H54 (cell line): ENCODE data around the gene GLI3.

Source experiments
- DNase-seq: peaks from one replicate; pipeline ENCODE4 v3.0.0; 2011; ENCODE audit warnings: low spot score, mixed read lengths; ENCODE audit not compliant: insufficient read length
- FAIRE-seq: peaks from 3 replicates; lab custom pipeline; 2011; peaks lifted over from hg19 to GRCh38; lab: Jason Lieb, UNC
- POLR2A ChIP-seq: IDR thresholded peaks from 2 replicates; pipeline ENCODE4 v1.6.1; 2011; ENCODE audit warnings: low read depth, mild to moderate bottlenecking, low read length

Gene GLI3

GRCh38 chr7:42025635-42026375 is 211.2 kb downstream of the GLI3 start:
- FAIRE-seq, result no peak
- DNase-seq, result no peak
- TF ChIP-seq POLR2A, result no peak

DNA sequence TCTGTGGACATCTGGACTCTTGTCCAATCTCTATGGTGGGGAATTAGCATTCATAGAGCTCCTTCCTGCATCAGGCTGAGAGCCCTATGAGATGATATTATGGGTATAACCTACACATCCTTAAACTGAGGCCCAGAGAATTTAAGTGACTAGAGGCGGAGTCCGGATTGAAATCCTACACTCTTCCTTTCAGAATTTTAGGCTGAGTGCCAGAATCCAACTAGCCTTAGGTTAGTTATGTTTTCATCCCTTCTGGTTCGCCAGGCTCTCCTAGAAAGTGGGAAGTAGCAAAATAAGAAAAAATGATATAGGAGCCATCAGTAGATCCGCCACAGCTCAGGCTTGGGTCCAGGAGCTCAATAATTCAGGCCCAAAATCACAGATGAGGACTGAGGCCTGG is 212.5 kb downstream of the GLI3 start:
- no peak for FAIRE-seq
- TF ChIP-seq POLR2A, result no peak
- no peak for DNase-seq

- TF ChIP-seq POLR2A, result no peak
- DNase-seq, result no peak
- FAIRE-seq, result no peak
These were observed 213.7 kb downstream of the GLI3 start for GRCh38 chr7:42023262-42023661.

- DNase-seq (no peak), FAIRE-seq (no peak)
- no peak for TF ChIP-seq POLR2A
These were observed 214.2 kb downstream of the GLI3 start for GRCh38 chr7:42022791-42023190.

DNA sequence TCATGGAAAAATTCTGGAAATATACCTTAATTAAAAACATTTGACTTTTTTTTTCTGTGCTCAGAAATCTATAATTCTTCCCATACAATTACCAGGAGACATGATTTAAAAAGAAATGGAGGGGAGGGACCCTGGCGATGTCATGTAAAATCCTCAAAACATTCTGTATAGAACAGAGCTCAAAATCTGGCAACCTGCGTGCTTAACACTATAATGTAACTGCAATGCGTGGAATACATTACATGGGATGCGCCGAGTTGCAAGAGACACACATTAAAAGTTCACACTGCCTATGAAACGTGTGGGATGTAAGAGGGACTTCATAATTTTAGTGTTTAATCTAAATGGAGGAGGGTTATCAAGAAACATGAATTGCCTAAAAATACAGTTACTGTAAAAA is 215.0 kb downstream of the GLI3 start:
- DNase-seq (no peak), FAIRE-seq (no peak)
- no peak for TF ChIP-seq POLR2A

DNA sequence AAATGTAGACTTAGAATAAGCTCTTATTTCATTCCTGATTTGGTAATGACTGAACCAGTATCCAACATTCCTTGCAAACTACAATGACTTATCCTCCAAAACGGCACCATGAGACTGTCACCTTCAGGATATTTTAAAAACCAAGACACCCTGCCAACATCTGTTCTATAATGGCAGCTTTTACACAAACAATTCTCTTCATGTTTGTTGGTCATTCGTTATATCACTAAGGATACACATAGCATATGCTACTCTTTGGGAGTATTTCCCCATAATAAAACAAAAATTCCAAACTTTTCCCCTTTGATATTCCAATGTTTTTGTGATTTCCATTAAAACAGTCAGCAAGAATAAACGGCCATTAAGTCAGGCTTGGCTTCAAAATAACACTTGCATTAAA is 215.4 kb downstream of the GLI3 start:
- no peak for TF ChIP-seq POLR2A
- no peak for DNase-seq
- no peak for FAIRE-seq

- no peak for TF ChIP-seq POLR2A
- no peak for FAIRE-seq
- DNase-seq, result no peak
These were observed 216.9 kb downstream of the GLI3 start for GRCh38 chr7:42020061-42020460.

GRCh38 chr7:42017349-42017986 is 219.5 kb downstream of the GLI3 start:
- TF ChIP-seq POLR2A, result no peak
- FAIRE-seq, result no peak
- no peak for DNase-seq

- TF ChIP-seq POLR2A, result no peak
- FAIRE-seq (no peak), DNase-seq (no peak)
These were observed 220.5 kb downstream of the GLI3 start for GRCh38 chr7:42016517-42016916.

DNA sequence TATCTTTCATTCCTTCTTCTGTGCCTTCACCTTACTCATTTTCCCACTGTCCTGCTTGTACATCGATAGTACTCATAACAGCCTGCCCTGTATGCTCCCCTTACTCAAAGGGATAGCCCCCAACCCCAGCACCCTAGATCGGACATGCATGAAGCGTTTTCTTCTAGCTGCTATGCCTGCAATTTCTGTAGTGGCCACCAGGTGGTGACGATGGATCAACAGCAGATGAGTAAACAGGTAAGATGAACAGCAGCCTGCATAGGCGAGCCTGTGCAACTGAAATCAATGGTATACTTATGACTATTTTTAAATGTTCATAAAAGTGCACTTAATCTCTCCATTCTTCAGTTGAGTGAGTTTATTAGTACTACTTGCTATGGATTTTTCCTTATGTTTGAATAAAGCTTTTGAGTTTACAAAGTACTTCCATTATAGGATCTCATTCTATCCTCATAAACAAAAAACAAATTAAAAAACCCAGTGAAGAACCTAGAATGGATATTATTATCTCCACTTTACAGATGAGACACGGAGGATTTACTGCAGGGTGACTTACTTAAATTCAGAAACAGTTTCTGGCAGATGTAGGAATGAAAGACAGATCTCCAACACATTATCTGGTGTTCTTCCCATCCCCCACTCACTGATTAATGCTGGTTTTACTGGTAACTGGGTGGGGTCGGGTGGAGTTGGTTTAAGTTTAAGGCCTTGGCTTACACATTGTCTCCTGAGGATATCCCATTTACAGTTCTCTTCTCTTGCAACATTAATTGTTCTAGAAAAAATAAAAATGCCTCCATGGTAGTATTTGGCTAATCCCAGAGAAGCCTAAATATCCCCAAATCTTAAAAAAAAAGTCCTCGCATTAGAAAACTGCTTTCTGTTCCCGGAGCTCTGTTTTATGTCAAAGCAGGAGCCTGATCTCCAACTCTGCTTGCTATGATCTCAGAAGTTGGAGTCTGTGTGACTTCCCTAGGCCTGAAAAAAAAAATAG is 222.1 kb downstream of the GLI3 start:
- FAIRE-seq, result no peak
- TF ChIP-seq POLR2A, result no peak
- DNase-seq, result peak; percentile 36

DNA sequence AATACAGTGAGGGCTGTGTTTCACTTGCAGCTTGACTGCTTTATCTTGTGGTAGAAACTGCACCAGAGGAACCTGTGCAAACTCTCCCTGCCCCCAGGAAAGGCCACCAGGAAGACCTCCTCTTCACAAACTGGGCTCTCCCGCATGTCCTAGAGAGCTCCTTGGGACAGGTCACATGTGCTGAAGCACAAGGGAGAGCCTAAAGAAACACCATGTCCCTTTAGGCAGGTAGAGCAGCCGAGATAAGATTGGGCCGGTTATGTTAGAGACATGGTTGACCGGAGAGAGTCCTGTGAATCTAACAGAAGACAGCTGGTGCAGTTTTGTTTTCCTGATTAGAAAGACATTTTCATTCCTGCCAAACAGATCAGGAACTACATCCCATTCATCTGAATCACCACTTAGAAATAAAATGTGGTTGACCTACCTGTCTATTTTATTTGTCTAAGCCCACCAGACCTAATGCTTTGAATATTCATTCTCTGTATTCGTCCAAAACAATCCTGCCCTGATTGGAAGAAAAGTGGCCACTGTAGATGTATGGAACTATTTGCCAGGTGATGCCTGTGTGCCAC is 224.1 kb downstream of the GLI3 start:
- FAIRE-seq (no peak), DNase-seq (no peak)
- no peak for TF ChIP-seq POLR2A

DNA sequence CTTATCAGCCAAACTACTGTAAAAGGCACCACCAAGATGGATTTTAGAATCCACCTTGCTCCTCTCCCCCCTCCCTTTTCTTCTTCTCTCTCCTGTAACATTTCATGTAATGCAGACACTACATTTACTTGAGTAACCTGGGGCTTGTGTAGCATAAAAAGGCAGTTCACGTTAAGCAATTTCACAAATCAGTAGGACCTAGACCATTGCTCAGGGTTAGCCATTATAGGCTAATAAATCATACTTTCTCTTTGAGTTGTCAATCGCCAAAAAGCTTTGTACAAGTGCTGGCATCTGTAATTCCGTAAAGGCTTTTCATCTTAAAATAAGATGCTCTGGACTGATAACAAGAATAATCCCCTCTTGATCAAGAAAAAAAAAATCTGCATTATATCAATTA is 224.7 kb downstream of the GLI3 start:
- DNase-seq (no peak), FAIRE-seq (no peak)
- no peak for TF ChIP-seq POLR2A

- FAIRE-seq, result no peak
- DNase-seq, result no peak
- TF ChIP-seq POLR2A, result no peak
These were observed 225.2 kb downstream of the GLI3 start for GRCh38 chr7:42011846-42012245.
